Stimulated activated CD8-positive, alpha-beta memory T cell treated with anti-CD3 and anti-CD28 coated beads, Interleukin-12 subunit alpha, Interleukin-12 subunit beta, amount 100 ng/mL, for 4 hours (primary cell): Measurements from ENCODE around the gene SLC37A1.
A peak's percentile ranks its signal among the peaks of the same experiment; 100 is the strongest.

Source experiments
- DNase-seq: peaks from one replicate; pipeline ENCODE4 v3.0.0-alpha.2; 2020; ENCODE audit warnings: low read depth

Gene SLC37A1

DNA sequence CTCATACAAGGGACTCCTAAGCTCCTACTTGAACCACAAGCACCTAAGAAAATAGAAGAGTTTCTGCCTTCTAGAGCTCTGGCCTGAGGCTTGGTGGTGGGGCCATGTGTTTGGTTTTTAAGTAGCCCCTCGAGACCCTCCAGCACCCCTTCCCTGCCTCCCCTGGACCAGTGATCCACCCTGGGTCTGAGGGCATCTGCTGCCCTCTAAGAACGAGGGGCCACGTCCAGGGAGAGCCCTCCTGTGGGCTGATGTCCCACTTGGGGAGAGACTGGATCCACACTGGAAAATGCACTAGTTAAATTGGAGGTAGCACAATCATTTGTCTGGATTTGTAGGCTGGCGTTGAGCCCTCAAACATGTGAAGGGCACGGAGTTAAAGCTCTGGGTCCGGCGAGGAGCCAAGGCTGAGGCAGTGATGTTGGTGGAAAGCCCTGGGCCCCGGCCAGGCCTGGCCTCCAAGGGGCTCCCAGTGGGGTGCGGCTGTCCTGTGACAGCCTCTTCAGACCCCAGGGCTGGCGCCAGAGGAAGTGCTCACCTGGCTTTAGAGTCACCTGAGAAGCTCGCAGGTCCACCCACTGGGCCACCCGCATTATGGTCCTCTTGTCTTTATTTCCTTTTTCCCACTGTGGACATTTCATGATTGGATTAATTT is 65.2 kb downstream of the SLC37A1 start:
- no peak for DNase-seq

DNA sequence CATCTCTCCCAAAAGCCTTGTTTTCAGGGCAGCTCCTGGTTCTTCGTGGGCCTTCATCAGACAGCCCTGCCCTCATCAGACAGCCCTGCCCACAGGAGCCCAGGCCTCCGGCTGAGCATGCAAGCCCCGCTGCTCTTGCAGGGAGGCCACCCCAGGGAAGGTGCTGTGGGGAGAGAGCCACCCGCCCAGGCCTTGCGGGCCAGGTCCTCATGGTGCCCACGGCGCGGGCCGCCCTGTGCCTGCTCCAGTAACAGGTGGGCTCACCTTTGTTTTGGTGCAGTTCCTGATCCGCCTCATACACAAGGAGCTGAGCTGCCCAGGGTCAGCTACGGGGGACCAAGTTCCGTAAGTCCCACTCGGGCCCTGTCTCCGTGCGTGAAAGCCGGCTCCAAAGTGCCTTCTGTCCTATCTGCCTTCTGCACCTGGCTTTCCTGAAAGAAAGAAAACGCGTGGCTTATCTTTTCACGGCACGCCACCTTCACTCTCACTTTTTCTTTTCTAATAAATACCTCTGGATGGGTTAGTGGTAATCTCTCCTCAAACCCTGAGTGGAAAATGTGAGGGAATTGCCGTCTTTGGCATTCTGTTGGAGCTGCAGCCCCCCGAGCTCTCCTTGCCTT is 65.9 kb downstream of the SLC37A1 start:
- DNase-seq, result no peak

DNA sequence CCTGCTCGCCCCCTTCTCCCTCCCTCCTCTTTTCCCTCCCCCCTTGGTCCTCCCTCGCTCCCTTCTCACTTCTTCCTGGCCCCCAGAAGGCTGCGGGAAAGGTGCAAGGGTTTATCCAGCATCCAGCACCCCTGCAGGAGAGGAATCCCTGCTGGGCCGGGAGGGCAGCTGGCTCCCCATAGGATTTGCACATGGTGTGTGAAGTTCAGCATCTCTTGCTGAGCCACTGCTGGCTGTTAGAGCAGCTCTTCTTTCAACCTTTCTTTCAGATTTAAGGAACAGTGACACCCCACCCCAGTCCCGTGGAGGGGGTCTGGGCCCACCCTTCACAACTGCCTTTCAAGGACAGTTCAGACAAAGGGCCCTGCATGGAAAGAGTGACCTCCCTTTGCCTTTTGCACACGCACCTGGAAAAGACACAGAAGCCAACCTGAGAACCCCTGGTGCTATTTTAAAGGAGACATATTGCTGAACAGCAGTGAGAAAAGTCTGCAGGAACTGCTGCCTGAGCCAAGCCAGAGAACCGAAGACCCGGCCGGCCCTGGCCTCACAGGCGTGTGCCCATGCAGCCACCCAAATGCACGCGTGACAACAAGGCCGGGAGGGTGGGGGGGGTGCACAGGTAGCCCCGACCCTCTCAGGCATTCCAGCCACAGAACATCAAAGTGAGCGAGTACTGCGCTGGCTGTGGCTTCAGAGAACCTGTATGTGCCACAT is 66.6 kb downstream of the SLC37A1 start:
- DNase-seq, result no peak

DNA sequence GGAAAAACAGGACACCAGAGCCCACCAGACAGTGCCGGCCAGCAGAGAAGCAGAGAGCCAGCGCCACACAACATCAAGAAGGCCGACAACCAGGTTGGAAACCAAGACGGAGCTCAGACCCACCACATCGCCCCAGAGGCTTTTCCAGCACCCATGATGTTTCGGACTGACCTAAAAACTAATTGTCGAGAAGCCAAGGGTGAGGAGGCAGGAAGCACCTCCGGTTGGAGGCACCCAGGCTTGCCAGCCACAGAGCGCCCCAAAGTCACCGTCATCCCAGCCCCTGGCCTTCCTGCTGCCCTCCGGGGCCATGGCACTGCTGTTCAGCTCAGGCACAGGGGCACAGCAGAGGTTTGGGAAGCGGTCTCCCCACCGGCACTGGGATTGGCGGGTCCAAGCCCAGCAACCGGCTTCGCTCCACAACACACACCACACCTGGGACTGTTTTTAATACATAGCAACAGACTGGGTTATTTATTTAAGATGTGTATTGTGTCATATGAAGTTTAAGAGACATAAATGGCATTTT is 67.2 kb downstream of the SLC37A1 start:
- DNase-seq, result no peak

DNA sequence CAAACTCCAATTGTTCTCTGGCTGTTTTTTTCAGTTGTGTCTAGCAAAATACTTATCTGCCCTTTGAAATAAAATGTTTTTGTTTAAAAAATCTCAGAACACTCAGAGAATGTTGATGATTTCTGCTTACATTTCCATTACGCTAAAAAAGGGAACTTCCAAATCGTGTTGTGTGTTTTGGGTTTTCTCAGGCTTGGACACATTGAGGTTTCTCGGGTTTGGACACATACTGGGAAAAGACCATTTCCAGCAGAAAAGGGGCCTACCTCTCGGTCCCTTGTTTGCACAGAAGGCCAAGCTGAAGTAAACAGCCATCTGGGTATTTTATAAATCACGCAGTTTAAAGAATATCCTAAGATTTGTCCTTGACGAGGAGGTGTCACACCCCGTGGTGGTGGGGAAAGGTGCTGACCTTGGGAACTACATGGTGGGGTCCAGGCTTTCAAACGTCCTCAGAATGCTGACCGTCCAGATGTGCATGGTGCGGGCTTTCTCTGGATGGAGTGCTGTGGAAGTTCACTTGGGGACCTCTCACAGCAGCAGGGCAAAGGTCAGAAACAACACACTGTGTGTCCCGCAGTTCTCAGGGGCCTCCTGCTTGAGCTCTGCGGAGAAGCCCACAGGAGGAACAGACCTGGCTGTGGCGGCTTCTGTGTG is 67.8 kb downstream of the SLC37A1 start:
- DNase-seq, result no peak

DNA sequence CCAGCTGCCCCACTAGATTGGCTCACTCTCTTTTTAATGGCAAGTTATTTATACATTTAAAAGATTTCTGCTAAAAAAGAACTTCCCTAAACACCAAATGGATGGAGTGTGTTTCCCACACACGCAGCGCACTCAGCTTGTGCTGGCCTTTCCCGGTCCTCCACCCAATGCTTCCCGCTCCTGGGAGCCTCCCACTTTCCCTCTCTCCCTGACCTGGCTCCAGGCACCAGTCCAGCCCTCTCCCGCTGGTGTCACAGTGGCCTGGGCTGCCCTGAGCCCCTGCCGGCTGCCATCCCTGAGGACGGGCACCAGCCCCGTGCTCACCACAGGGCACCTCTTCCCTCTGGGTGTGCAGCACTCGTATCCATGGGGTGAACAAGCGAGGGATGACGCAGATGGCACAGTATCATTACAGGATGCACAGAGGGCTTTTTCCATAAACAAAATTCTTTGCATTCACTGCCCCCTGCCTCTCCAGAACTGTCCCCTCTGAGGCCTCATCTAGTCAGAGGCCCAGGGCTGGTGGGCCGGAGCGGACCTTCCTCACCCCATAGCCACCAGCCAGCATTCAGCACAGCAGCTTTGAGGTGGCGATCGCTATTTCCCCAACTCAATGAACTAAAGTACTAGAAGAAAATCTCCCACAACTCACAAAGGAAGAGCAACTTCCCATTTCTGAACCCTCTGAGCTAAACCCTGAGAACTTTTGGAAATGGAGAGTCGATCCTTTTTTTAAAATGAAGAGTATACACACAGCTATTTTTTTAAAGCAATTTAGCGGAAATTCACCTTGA is 68.5 kb downstream of the SLC37A1 start:
- DNase-seq, result no peak

DNA sequence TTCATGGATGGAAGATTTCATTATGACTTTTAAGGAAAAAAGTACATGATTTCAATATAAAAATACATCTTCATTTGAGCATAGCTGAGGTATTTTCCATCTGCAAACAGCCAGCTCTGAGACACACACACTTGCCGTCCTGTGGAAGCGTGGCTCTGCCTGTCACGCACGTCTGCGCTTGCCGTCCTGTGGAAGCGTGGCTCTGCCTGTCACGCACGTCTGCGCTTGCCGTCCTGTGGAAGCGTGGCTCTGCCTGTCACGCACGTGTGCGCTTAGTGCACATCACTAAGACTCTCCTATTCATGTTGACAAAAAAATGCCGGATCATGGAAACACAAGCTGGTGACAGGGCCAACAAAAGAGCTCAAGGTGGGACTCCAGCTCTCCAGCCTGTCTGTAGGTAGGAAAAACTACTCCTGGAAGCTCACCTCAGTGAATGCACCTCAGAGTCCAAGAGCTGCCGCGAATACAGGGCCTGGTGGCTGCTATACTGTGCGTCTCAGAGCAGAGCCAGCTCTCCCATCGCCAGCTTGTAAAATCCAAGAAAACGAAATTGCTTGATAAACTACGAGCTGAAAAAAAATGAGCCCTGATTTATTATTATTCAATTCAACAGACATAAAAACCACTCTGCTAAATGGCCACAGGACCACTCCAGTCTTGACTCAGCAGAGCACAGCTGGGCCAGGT is 69.3 kb downstream of the SLC37A1 start:
- DNase-seq, result no peak

DNA sequence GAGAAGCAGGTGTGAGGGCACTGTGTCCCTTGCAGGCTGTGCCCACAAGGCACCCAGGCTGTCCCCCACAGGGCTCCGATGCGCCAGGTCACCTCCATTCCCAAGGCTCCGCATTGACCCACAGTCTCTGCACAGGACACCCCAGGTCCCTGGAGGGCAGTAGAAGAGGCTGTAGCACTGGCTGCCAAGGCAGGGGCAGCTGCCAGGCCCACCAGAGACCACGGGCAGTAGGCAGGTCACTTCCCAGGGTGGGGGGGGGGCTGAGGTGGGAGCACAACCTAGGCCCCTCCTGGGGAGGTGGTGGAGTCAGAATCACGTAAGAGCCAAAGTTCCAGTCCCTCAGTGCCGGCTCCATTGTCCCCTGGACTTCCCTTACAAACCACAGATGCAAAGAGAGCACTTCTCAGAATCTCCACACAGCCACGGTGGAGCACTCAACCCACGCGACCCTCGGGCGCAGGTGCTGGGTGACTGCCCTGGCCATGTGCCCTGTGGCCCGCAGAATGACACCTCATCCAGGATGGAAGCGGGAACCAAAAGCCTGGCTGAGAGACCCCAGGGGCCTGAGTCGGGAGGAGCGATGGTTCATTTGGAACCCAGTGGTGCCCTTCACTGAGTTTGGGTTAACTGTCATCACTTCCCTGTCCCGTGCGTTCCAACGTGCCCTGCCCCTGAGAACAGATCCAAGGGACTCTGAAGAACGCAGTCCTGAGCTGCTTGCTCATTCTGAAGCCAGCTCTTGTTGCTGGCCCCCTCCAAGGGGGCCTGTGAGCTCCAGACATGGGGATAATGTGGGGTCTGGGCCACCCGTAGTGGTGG is 70.0 kb downstream of the SLC37A1 start:
- no peak for DNase-seq

DNA sequence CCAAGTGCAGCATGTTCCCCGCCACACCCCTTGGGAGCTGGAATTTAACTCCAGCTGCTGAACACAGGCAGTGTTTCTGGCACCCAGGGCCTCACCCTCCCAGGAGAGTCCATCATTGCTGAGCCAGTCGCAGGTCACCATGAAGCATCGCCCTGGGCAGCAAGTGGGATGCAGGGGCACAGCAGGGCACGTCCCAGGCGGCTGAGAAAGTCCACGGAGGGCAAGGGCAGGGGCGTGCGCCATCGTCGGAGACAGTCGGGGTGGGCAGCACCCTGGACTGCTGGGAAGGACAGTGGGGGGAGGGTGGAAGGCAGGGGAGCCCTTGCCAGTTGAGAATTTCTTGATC is 70.6 kb downstream of the SLC37A1 start:
- DNase-seq, result no peak

DNA sequence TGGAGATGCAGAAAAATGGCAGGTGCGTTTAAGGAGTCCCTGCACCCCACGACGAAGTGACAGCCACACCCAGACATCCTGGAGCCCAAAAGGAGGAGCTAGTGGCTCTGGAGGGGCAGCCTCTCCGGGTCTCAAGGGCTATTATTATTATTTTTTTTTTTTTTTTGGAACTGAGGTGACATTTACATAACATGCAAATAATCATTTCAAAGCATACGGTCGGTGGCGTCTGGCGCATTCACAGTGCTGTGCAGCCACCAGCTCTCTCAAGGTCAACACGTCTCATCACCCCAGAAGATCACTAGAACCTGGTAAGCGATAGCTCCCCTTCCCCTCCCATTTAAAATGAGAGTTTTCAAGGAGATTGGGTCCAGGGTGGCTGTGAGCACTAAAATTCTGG is 72.2 kb downstream of the SLC37A1 start:
- no peak for DNase-seq

DNA sequence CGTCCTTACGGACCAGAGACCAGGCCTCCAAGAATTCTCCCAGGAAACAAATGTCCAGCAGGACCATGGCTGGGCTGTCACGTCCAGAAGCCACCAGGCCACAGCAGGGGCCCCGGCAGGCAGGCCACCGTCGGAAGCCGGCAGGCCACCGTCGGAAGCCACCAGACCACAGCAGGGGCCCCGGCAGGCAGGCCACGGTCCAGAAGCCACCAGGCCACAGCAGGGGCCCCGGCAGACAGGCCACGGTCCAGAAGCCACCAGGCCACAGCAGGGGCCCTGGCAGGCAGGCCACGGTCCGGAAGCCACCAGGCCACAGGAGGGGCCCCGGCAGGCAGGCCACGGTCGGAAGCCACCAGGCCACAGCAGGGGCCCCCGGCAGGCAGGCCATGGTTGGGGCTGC is 72.8 kb downstream of the SLC37A1 start:
- no peak for DNase-seq

DNA sequence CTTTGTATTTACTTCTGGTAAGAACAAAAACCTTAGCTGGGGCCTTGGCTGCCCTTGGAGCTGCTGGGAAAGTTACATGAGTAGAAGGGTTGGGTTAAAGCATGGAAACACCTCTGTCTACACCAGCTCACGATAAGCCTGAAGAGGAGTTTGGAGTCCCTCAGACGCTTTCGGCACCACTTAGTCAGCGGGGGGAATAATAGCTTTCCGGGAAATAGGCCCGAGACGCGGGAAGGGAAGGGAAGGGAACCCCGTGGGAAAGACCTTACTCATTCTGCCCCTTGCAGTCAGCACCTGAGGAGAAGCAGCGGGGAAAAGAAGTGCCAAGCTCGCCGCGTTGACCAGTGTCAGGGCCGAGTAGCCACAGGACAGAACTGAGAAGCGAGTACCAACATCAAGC is 73.4 kb downstream of the SLC37A1 start:
- no peak for DNase-seq

DNA sequence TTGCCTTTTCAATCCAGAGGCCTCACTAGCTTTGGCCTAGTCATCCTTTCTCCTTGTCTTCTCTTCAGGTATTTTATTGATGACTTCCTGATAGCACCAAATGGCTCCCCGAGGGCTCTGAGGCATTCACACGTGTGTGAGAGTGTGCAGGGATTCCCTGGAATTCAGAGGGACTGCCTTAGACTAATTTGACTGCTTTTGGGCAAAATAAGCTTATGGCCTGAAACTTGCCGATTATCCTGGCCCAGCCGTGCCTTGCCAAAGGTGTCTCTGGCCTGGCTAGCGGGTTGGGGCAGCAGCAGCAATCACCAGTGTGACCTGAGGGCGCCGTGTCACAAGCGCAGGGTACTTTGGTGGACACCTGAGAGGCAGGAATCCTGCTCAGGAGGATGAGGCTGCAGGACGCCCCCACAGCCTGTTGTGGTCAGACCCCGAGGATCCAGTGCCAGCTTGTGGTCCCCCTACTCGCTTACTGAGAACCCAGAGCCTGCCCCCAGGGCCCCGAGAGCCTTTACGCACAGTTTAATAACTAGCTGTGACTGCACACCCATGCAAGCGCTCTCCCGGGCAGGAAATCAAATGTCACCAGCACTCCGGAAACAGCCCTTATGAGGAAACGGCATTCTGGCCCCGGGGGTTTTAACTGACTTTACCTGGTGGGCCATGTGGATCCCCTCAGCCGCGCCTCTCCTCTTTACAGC is 76.9 kb downstream of the SLC37A1 start:
- no peak for DNase-seq

DNA sequence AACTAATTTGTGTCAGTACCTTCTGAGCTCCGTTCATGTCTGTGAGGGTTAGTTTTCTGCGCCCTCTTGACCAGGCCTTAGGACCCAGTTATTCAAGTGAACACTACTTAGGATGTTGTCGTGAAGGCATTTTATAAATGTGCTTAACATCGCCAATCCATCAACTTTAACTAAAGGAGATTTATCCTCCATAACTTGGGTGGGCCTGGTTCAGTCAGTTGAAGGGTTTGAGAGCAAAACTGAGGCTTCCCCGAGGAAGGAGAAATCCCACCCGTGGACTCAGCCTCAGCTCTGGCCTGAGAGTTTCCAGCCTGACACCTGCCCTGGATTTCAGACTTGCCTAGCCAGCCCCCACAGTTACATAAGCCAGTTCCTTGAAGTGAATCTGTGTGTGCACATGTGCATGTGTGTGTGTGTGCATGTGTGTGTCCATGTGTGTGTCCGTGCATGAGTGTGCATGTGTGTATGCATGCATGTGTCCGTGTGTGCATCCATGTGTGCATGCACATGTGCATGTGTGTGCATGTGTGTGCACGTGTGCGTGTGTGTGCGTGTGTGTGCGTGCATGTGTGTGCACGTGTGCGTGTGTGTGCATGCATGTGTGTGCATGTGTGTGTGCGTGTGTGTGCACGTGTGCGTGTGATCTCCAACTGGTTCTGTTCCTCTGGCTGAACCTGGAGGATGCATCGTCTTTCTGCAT is 77.7 kb downstream of the SLC37A1 start:
- DNase-seq, result no peak

DNA sequence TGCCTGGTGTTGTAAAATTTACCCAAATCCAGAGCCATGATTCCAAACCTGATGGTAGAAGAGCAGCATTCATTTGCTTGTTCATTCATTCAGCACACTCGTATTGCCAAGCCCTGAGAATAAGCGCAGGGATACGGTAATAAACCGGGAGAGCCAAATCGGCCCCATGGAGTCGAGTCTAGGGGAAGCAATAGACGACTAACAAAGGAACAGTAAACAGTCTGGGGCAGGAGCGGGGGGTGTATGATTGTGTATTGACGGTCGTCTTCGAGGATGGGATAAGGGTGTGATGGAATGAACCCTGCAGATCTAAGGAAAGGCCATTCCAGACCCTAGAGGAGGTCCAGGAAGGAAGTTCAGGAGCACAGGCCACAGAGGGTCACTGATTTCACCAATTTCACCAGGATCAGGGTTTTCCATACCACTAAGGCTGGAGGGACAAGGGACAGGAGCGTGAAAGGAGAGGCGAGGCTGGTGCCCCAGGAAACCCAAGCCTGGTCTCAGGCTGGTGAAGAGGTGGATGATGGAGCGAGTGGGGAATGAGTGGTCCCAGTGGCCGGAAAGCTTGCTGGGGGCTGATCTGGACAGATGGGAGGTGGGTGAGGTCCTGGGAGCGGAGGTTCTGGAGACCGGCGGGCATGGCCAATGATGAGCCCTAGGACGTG is 78.6 kb downstream of the SLC37A1 start:
- no peak for DNase-seq

DNA sequence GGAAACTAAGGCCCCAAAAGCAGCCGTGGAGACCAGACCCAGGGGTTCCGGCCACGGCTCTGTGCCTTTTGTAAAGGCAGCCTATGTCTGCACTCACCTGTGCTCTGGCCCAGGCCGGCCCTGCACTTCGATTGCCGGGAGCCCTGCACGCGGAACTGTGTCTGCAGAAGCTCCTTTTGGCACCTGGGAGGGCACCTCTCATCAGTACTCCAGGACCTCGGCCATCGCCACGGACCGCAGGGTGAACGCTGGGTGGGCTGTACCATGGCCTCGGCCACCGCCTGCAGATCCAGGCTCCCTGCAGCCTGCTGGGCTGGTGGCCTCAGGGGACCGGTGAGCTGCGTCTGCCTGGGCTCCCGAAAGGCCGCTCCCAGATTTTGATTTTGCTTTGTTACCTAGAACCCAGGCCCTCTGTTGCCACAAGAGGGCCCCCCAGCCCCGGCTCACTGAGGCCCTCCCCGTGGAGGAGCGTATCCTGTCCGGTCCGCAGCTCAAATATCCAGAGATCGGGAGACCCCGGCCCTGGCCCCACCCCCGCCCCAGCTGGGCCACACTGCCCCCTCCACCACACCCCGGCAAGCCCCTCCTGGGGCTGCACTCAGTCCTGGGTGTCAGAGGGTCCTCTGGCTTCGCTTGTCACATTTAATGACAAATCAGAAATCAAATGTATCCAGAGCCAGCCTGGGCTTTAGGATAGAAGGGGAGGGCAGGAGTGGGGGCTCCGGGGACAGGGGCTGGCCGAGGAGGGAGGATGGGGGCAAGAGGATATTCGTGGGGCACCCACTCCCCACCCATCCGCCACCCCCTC is 79.6 kb downstream of the SLC37A1 start:
- DNase-seq, result peak; percentile 47

DNA sequence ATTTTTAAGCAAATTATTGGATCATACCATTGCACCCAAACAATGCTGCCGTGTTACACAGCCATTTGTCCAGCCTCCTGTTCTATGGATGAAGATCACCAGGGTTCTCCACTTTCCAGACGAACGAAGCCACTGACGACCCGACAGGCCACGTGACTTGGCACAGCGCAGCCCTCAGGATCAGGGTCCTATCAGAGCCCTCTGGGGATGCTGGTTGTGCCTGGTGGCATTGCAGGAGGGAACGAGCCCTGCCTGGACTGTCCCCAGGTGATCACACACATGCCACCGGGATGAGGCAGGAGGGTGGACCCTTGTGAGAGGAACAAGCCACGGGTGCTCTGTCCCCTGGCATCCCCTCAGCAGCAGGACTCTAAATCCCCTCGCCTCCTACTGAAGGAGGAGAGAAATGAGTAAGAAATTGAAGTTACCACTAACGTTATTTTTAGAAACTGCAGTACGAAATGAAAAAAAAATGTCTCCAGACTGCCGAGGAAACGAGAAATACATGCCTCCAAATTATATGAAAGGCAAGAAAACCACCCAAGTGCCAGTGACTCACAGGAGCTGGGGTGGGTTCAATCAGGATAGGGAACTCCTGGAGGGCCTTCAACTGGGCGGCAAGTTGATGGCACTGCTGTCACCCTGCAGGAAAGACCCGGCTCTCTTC is 81.1 kb downstream of the SLC37A1 start:
- no peak for DNase-seq
